OCI-LY3 (cell line): Measurements from ENCODE around the gene ZFAND6.

Source experiments
- EZH2phosphoT487 ChIP-seq: fragments of 200-600 bp; shearing (Covaris generic); IDR thresholded peaks from 2 replicates; pipeline ENCODE4 v1.6.1; 2018; ENCODE audit warnings: antibody characterized with exemption, mixed run types, low read depth
- TF ChIP-seq, protein P1 (sequence below): fragments of 200-600, 300-600 bp; sonication (generic); IDR thresholded peaks from 2 replicates; pipeline ENCODE4 v1.5.1; 2014; ENCODE audit warnings: antibody characterized with exemption, low read length, low read depth

DNA sequence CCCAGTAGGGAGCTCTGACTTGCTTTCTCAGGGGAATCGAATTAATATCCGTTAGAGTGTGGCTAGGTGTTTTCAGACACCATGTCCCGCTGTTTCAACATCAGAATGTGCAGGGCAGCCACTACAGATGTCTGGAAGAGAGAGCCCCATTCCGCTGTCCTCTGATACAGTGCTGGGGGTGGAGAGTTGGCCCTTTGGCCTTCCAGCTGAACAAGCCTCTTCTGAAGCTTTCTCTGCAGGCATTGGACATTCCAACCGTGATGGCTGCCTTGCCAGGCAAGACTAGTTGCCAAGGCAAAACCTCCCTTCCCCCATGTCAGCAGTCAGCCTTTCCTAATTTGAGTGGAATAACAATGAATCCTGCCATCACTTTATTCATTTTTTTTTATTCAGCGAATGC is 94.9 kb downstream of the ZFAND6 start:
- TF ChIP-seq, protein P1, sequence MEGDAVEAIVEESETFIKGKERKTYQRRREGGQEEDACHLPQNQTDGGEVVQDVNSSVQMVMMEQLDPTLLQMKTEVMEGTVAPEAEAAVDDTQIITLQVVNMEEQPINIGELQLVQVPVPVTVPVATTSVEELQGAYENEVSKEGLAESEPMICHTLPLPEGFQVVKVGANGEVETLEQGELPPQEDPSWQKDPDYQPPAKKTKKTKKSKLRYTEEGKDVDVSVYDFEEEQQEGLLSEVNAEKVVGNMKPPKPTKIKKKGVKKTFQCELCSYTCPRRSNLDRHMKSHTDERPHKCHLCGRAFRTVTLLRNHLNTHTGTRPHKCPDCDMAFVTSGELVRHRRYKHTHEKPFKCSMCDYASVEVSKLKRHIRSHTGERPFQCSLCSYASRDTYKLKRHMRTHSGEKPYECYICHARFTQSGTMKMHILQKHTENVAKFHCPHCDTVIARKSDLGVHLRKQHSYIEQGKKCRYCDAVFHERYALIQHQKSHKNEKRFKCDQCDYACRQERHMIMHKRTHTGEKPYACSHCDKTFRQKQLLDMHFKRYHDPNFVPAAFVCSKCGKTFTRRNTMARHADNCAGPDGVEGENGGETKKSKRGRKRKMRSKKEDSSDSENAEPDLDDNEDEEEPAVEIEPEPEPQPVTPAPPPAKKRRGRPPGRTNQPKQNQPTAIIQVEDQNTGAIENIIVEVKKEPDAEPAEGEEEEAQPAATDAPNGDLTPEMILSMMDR = no peak
- no peak for TF ChIP-seq EZH2phosphoT487
